Measurements from ENCODE around the gene SNX2. TPM values are rescaled to one million over a fixed set of nuclear protein-coding genes. Genes with fewer than 3 reads are reported as not detected.

Gene SNX2
- total RNA-seq, 3 donors from 2014 or later (not counting 1 experiment from before 2014, with no cell fraction given): 47.9 to 57.4 (median 53.2) TPM

GRCh38 chr5:122836947-122837346 is 62.1 kb downstream of the SNX2 start:
- H3K4me1 Mint-ChIP-seq: no peaks in the 10 kb centered on the region
- Histone ChIP-seq H3K4me3 (ENCODE audit: low read length) (no peak overlapping the region), H3K4me1 (ENCODE audit: control insufficient read depth, insufficient read depth, low read length) (no peaks in the 10 kb centered on the region), H3K36me3 (ENCODE audit: control insufficient read depth, insufficient read depth, low read length) (no peaks in the 10 kb centered on the region), H3K27ac (ENCODE audit: low read length) (no peak overlapping the region), H3K27me3 (ENCODE audit: control insufficient read depth, insufficient read depth, low read length) (no peaks in the 10 kb centered on the region), H3K9me3 (ENCODE audit: control insufficient read depth, insufficient read depth, low read length) (no peaks in the 10 kb centered on the region)
- no peak overlapping the region for H3K27ac Mint-ChIP-seq
- ATAC-seq: no peak
- no peak for DNase-seq
- WGBS (ENCODE audit: insufficient coverage): 91% methylated on average over 3 of the region's 3 CpGs
- no peaks in the 10 kb centered on the region for H3K36me3 Mint-ChIP-seq
- intact Hi-C loops (cut with micrococcal nuclease): no loop called here
- no peak overlapping the region for H3K4me3 Mint-ChIP-seq
- TF ChIP-seq, protein P1, sequence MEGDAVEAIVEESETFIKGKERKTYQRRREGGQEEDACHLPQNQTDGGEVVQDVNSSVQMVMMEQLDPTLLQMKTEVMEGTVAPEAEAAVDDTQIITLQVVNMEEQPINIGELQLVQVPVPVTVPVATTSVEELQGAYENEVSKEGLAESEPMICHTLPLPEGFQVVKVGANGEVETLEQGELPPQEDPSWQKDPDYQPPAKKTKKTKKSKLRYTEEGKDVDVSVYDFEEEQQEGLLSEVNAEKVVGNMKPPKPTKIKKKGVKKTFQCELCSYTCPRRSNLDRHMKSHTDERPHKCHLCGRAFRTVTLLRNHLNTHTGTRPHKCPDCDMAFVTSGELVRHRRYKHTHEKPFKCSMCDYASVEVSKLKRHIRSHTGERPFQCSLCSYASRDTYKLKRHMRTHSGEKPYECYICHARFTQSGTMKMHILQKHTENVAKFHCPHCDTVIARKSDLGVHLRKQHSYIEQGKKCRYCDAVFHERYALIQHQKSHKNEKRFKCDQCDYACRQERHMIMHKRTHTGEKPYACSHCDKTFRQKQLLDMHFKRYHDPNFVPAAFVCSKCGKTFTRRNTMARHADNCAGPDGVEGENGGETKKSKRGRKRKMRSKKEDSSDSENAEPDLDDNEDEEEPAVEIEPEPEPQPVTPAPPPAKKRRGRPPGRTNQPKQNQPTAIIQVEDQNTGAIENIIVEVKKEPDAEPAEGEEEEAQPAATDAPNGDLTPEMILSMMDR (IDR thresholded peaks at IDR 0.05): no peak
- H3K9me3 Mint-ChIP-seq: no peaks in the 10 kb centered on the region
- peaks cover 0 to 5% of the 10 kb centered on the region in 2 donors for H3K27me3 Mint-ChIP-seq (ENCODE audit: low read depth in 2 of 2)

GRCh38 chr5:122839731-122840130 is 64.9 kb downstream of the SNX2 start:
- DNase-seq: no peak
- Mint-ChIP-seq H3K27me3 (ENCODE audit: low read depth in 2 of 2) (peaks cover 0 to 9% of the 10 kb centered on the region in 2 donors), H3K4me1 (peaks cover 10 to 12% of the 10 kb centered on the region in 2 donors), H3K9me3 (no peaks in the 10 kb centered on the region), H3K4me3 (no peak overlapping the region), H3K27ac (no peak overlapping the region), H3K36me3 (no peaks in the 10 kb centered on the region)
- Histone ChIP-seq H3K9me3 (ENCODE audit: control insufficient read depth, insufficient read depth, low read length) (no peaks in the 10 kb centered on the region), H3K36me3 (ENCODE audit: control insufficient read depth, insufficient read depth, low read length) (no peaks in the 10 kb centered on the region), H3K4me1 (ENCODE audit: control insufficient read depth, insufficient read depth, low read length) (peaks cover 12% of the 10 kb centered on the region), H3K4me3 (ENCODE audit: low read length) (no peak overlapping the region), H3K27ac (ENCODE audit: low read length) (no peak overlapping the region), H3K27me3 (ENCODE audit: control insufficient read depth, insufficient read depth, low read length) (no peaks in the 10 kb centered on the region)
- intact Hi-C loops (cut with micrococcal nuclease): no loop called here
- no peak for ATAC-seq
- WGBS (ENCODE audit: insufficient coverage): 85% methylated on average over 3 of the region's 4 CpGs
- TF ChIP-seq, protein P1 (IDR thresholded peaks at IDR 0.05): no peak

DNA sequence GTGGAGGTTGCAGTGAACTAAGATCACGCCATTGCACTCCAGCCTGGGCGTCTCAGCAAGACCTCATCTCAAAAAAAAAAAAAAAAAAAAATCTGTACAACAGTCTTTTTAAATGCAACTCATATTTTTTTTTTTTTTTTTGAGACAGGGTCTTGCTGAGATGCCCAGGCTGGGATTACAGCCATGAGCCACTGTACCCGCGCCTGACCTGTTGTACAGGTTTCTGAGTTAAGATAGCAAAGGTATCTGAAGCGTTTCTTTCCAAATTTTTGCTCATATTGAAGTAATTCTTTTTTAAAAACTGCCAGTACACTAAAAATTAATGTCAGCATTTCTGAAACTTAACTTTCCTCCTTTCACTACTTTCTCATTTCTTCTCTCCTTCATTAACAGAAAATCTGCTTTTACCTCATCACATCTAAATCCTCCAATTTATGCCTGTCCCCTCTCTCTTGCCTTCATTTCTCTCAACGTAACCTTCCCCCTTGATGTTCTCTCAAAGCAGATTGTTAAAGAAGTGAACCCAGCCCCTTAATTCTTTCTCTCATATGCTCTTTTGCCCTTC is 67.2 kb downstream of the SNX2 start:
- H3K9me3 Mint-ChIP-seq: no peaks in the 10 kb centered on the region
- intact Hi-C loops (cut with micrococcal nuclease): no loop called here
- Histone ChIP-seq H3K4me3 (ENCODE audit: low read length) (no peak overlapping the region), H3K4me1 (ENCODE audit: control insufficient read depth, insufficient read depth, low read length) (peaks cover 20% of the 10 kb centered on the region), H3K9me3 (ENCODE audit: control insufficient read depth, insufficient read depth, low read length) (no peaks in the 10 kb centered on the region), H3K36me3 (ENCODE audit: control insufficient read depth, insufficient read depth, low read length) (no peaks in the 10 kb centered on the region), H3K27me3 (ENCODE audit: control insufficient read depth, insufficient read depth, low read length) (no peaks in the 10 kb centered on the region), H3K27ac (ENCODE audit: low read length) (no peak overlapping the region)
- H3K4me3 Mint-ChIP-seq: no peak overlapping the region
- no peak for DNase-seq
- TF ChIP-seq, protein P1 (IDR thresholded peaks at IDR 0.05): no peak
- peaks cover 13 to 22% of the 10 kb centered on the region in 2 donors for H3K4me1 Mint-ChIP-seq
- peaks cover 0 to 9% of the 10 kb centered on the region in 2 donors for H3K27me3 Mint-ChIP-seq (ENCODE audit: low read depth in 2 of 2)
- 97% methylated on average over 5 of the region's 6 CpGs for WGBS (ENCODE audit: insufficient coverage)
- ATAC-seq: no peak
- no peak overlapping the region for H3K27ac Mint-ChIP-seq
- H3K36me3 Mint-ChIP-seq: no peaks in the 10 kb centered on the region

Measured in natural killer cell (primary cell).